ENCODE results near the gene PCNX2.

DNA sequence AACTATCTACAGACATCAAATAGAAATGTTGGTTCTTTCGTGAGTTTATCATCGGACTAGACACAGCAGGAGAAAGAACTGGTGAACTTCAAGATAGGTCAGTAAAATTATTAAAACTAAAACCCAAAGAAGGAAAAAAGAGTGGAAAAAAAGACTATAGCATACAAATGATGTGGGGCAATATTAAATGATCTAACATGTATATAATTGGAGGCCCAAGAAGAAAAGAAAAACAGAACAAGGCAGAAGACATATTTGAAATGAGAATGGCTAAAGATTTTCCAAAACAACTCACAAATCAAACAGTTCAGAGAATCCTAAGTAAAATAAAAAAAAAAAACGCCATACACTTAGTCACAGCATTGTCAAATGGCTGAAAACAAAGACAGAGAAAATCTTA lies 101.8 kb downstream of the PCNX2 start:
- TF ChIP-seq, protein P1, sequence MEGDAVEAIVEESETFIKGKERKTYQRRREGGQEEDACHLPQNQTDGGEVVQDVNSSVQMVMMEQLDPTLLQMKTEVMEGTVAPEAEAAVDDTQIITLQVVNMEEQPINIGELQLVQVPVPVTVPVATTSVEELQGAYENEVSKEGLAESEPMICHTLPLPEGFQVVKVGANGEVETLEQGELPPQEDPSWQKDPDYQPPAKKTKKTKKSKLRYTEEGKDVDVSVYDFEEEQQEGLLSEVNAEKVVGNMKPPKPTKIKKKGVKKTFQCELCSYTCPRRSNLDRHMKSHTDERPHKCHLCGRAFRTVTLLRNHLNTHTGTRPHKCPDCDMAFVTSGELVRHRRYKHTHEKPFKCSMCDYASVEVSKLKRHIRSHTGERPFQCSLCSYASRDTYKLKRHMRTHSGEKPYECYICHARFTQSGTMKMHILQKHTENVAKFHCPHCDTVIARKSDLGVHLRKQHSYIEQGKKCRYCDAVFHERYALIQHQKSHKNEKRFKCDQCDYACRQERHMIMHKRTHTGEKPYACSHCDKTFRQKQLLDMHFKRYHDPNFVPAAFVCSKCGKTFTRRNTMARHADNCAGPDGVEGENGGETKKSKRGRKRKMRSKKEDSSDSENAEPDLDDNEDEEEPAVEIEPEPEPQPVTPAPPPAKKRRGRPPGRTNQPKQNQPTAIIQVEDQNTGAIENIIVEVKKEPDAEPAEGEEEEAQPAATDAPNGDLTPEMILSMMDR (IDR thresholded peaks at IDR 0.05): no peak
- TF ChIP-seq POLR2A (IDR thresholded peaks at IDR 0.05): no peak

Data from prostate gland (tissue), 2 donors.